Subcutaneous abdominal adipose tissue (tissue), 5 donors: ENCODE results near the gene RGS3.

Experiments
- H3K27ac ChIP-seq: one replicate; pipeline ENCODE4 v1.7.0; 2013; ENCODE audit warnings: low read depth, mild to moderate bottlenecking, inconsistent platforms, low read length, moderate library complexity
- H3K27me3 ChIP-seq, 5 donors: one replicate each; pipeline ENCODE4 v1.7.0; 2013; ENCODE audit warnings: low read length in 5 of 5, inconsistent platforms in 1 of 5; ENCODE audit not compliant: control insufficient read depth in 5 of 5, insufficient read depth in 4 of 5
- H3K36me3 ChIP-seq, 5 donors: one replicate each; pipeline ENCODE4 v1.7.0; 2013; ENCODE audit warnings: low read length in 5 of 5; ENCODE audit not compliant: control insufficient read depth in 5 of 5, insufficient read depth in 5 of 5
- H3K4me1 ChIP-seq, 5 donors: one replicate each; pipeline ENCODE4 v1.7.0; 2013; ENCODE audit warnings: low read length in 5 of 5, mild to moderate bottlenecking in 3 of 5, moderate library complexity in 1 of 5; ENCODE audit not compliant: control insufficient read depth in 5 of 5, insufficient read depth in 5 of 5
- H3K4me3 ChIP-seq, 5 donors: one replicate each; pipeline ENCODE4 v1.7.0; 2013; ENCODE audit warnings: low read length in 5 of 5, low read depth in 1 of 5
- H3K9ac ChIP-seq, 5 donors: one replicate each; pipeline ENCODE4 v1.7.0; 2013; ENCODE audit warnings: low read length in 5 of 5, mild to moderate bottlenecking in 4 of 5, moderate library complexity in 3 of 5
- H3K9me3 ChIP-seq, 5 donors: one replicate each; pipeline ENCODE4 v1.7.0; 2013; ENCODE audit warnings: low read length in 5 of 5; ENCODE audit not compliant: control insufficient read depth in 5 of 5
- donor health status: healthy.
- donor health status: healthy.
- donor health status: healthy.
- donor health status: healthy.
- donor health status: healthy.

RGS3 gene

GRCh38 chr9:113506090-113506589 is 42.6 kb downstream of the RGS3 start:
- peaks cover 2 to 66% (median 25%) of the 10 kb centered on the region in 5 donors for H3K4me1 ChIP-seq
- H3K36me3 ChIP-seq: peaks cover 0 to 25% (median 8%) of the 10 kb centered on the region in 5 donors
- no peak overlapping the region for H3K9ac ChIP-seq
- H3K9me3 ChIP-seq: no peaks in the 10 kb centered on the region
- no peak overlapping the region for H3K27ac ChIP-seq
- H3K27me3 ChIP-seq: no peaks in the 10 kb centered on the region
- H3K4me3 ChIP-seq: no peak overlapping the region

- Histone ChIP-seq H3K27ac (no peak overlapping the region), H3K9ac (no peak overlapping the region), H3K9me3 (no peaks in the 10 kb centered on the region), H3K27me3 (no peaks in the 10 kb centered on the region), H3K4me1 (peaks cover 2 to 66% (median 25%) of the 10 kb centered on the region in 5 donors), H3K4me3 (no peak overlapping the region), H3K36me3 (peaks cover 0 to 25% (median 8%) of the 10 kb centered on the region in 5 donors)
Observed at GRCh38 chr9:113507256-113507655, 43.7 kb downstream of the RGS3 start.

- H3K27ac ChIP-seq: no peak overlapping the region
- H3K4me3 ChIP-seq: no peak overlapping the region
- H3K36me3 ChIP-seq: peaks cover 0 to 27% (median 8%) of the 10 kb centered on the region in 5 donors
- no peaks in the 10 kb centered on the region for H3K27me3 ChIP-seq
- H3K9ac ChIP-seq: no peak overlapping the region
- peaks cover 2 to 60% (median 25%) of the 10 kb centered on the region in 5 donors for H3K4me1 ChIP-seq
- no peaks in the 10 kb centered on the region for H3K9me3 ChIP-seq
Observed at GRCh38 chr9:113508111-113508749, 44.7 kb downstream of the RGS3 start.

- Histone ChIP-seq H3K9me3 (no peaks in the 10 kb centered on the region), H3K9ac (no peak overlapping the region), H3K36me3 (peaks cover 0 to 37% (median 15%) of the 10 kb centered on the region in 5 donors), H3K4me3 (no peak overlapping the region), H3K27me3 (no peaks in the 10 kb centered on the region), H3K4me1 (peaks cover 2 to 52% (median 22%) of the 10 kb centered on the region in 5 donors), H3K27ac (no peak overlapping the region)
Observed at GRCh38 chr9:113509463-113509862, 45.9 kb downstream of the RGS3 start.

- peaks cover 0 to 43% (median 20%) of the 10 kb centered on the region in 5 donors for H3K4me1 ChIP-seq
- H3K36me3 ChIP-seq: peaks cover 0 to 45% (median 15%) of the 10 kb centered on the region in 5 donors
- no peak overlapping the region for H3K9ac ChIP-seq
- H3K9me3 ChIP-seq: no peaks in the 10 kb centered on the region
- H3K27me3 ChIP-seq: no peaks in the 10 kb centered on the region
- H3K4me3 ChIP-seq: no peak overlapping the region
- no peak overlapping the region for H3K27ac ChIP-seq
Observed at GRCh38 chr9:113511047-113511521, 47.6 kb downstream of the RGS3 start.

- no peak overlapping the region for H3K9ac ChIP-seq
- no peaks in the 10 kb centered on the region for H3K27me3 ChIP-seq
- H3K36me3 ChIP-seq: peaks cover 0 to 49% (median 19%) of the 10 kb centered on the region in 5 donors
- H3K9me3 ChIP-seq: no peaks in the 10 kb centered on the region
- no peak overlapping the region for H3K27ac ChIP-seq
- H3K4me1 ChIP-seq: peaks cover 0 to 35% (median 13%) of the 10 kb centered on the region in 5 donors
- H3K4me3 ChIP-seq: no peak overlapping the region
Observed at GRCh38 chr9:113511856-113512761, 48.6 kb downstream of the RGS3 start.

GRCh38 chr9:113513111-113513510 is 49.6 kb downstream of the RGS3 start:
- Histone ChIP-seq H3K9ac (no peak overlapping the region), H3K4me3 (no peak overlapping the region), H3K27ac (no peak overlapping the region), H3K36me3 (peaks cover 0 to 44% (median 17%) of the 10 kb centered on the region in 5 donors), H3K9me3 (no peaks in the 10 kb centered on the region), H3K27me3 (no peaks in the 10 kb centered on the region), H3K4me1 (peaks cover 1 to 33% (median 10%) of the 10 kb centered on the region in 5 donors)

- Histone ChIP-seq H3K4me1 (peaks cover 1 to 30% (median 10%) of the 10 kb centered on the region in 5 donors), H3K36me3 (peaks cover 0 to 42% (median 19%) of the 10 kb centered on the region in 5 donors), H3K4me3 (no peak overlapping the region), H3K27ac (no peak overlapping the region), H3K9me3 (no peaks in the 10 kb centered on the region), H3K9ac (no peak overlapping the region), H3K27me3 (no peaks in the 10 kb centered on the region)
Observed at GRCh38 chr9:113513536-113513935, 50.0 kb downstream of the RGS3 start.

GRCh38 chr9:113514061-113514460 is 50.5 kb downstream of the RGS3 start:
- Histone ChIP-seq H3K36me3 (peaks cover 0 to 41% (median 17%) of the 10 kb centered on the region in 5 donors), H3K27ac (no peak overlapping the region), H3K9me3 (no peaks in the 10 kb centered on the region), H3K27me3 (no peaks in the 10 kb centered on the region), H3K4me3 (no peak overlapping the region), H3K4me1 (peaks cover 1 to 32% (median 10%) of the 10 kb centered on the region in 5 donors), H3K9ac (no peak overlapping the region)
